Measurements from ENCODE around the gene TMEM17. TPM values are rescaled to one million over a fixed set of nuclear protein-coding genes. Genes with fewer than 3 reads are reported as not detected.
"Not testable (repeated sequence)": the region's sequence is repeated elsewhere in the genome, so short reads cannot be mapped to it uniquely, and the experiment has no call there.

TMEM17 gene
- total RNA-seq, 2 experiments from 2014 or later: not detected

DNA sequence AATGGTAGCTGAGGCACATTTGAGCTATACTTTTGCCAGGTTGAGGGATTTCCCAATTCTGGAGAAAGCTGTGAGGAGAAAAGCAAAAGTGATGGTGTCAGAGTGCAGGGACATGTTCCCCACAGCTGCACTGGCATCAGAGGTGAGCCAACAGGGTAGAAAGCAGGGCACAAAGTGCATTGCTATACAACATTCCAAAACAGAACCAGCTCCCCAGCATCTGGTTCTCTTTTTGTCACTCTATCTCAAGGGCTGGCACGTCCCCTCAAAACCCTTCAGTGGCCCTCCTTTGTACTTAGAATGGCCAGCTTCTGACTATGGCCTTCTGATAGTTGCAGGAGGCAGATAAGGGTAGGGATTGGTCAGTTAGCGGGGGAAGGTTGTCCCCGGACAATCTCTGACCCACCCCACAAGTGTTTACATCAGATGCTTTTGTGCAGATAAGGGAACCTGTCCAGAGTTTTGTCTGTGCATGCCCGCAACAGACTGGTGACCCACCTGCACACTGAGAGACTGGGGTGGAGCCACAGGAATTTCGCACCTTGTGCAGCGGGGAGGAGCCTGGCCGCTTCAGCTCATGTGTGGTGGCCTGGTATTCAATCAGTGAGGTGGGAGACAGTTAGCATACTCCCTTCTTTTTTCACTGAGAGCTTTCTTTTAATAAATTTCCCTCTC is 31.0 kb upstream of the TMEM17 start:
- POLR2A ChIA-PET: no interaction called here
- no TSS peak for BruUV-seq (replicated peaks)

GRCh38 chr2:62535521-62535920 is 29.5 kb upstream of the TMEM17 start:
- H3K9me3 ChIP-seq (ENCODE audit: low read length); H3K4me3 ChIP-seq (ENCODE audit: low read depth, low read length, poor library complexity, severe bottlenecking); BruUV-seq (replicated peaks); DNase-seq (ENCODE audit: low spot score); H3K79me2 ChIP-seq (ENCODE audit: insufficient read depth, low read depth, low read length); H3K36me3 ChIP-seq (ENCODE audit: insufficient read depth, low read length); H2AFZ ChIP-seq (ENCODE audit: low read length); H3K9me2 ChIP-seq (ENCODE audit: insufficient read depth, low read length); H3K27ac ChIP-seq (ENCODE audit: low read depth, low read length, poor library complexity, severe bottlenecking); H4K20me1 ChIP-seq (ENCODE audit: insufficient read depth, low read length); H3K4me2 ChIP-seq (ENCODE audit: low read length); intact Hi-C loops (cut with micrococcal nuclease; ENCODE audit: unreplicated experiment); POLR2A ChIA-PET; H3K4me1 ChIP-seq (ENCODE audit: insufficient read depth, low read length, poor library complexity, severe bottlenecking); CTCF ChIA-PET (ENCODE audit: unreplicated experiment): not testable (repeated sequence)

More for the DNA sequence above, 31.0 kb upstream of the TMEM17 start:
- Histone ChIP-seq H3K4me3 (ENCODE audit: low read depth, low read length, poor library complexity, severe bottlenecking) (no peak overlapping the region), H3K9me2 (ENCODE audit: insufficient read depth, low read length) (no peaks in the 10 kb centered on the region), H3K79me2 (ENCODE audit: insufficient read depth, low read depth, low read length) (no peaks in the 10 kb centered on the region), H4K20me1 (ENCODE audit: insufficient read depth, low read length) (no peaks in the 10 kb centered on the region), H3K36me3 (ENCODE audit: insufficient read depth, low read length) (no peaks in the 10 kb centered on the region), H3K9me3 (ENCODE audit: low read length) (no peaks in the 10 kb centered on the region), H3K4me1 (ENCODE audit: insufficient read depth, low read length, poor library complexity, severe bottlenecking) (no peaks in the 10 kb centered on the region), H3K4me2 (ENCODE audit: low read length) (no peak overlapping the region), H3K27ac (ENCODE audit: low read depth, low read length, poor library complexity, severe bottlenecking) (no peak overlapping the region), H2AFZ (ENCODE audit: low read length) (no peak overlapping the region)
- no peak for TF ChIP-seq CTCF (conservative IDR thresholded peaks at IDR 0.05; ENCODE audit: low read length)
- no peak for TF ChIP-seq EZH2phosphoT487 (IDR thresholded peaks at IDR 0.05; ENCODE audit: borderline replicate concordance, low read depth, low read length)
- DNase-seq (ENCODE audit: low spot score): no peak
- intact Hi-C loops (cut with micrococcal nuclease; ENCODE audit: unreplicated experiment): no loop called here
- CTCF ChIA-PET (ENCODE audit: unreplicated experiment): no interaction called here

DNA sequence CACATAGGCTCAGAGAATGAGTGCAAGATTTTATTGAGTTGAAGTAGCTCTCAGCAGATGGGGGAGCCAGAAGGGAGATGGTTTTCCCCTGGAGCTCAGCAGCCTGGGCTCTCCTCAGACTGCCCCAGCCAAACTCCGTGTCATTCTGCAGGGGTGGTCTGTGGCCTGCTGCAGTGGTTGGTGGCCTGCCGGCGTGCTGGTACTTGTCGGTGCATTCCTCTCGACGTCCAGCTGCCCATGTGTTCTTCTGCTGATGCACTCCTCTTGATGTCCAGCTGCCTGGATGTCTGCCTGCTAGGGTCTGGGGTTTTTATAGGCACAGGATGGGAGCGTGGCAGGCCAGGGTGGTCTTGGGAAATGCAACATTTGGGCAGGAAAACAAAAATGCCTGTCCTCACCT is 25.6 kb upstream of the TMEM17 start:
- Histone ChIP-seq H3K9me3 (ENCODE audit: low read length) (no peaks in the 10 kb centered on the region), H3K9me2 (ENCODE audit: insufficient read depth, low read length) (no peaks in the 10 kb centered on the region), H3K4me3 (ENCODE audit: low read depth, low read length, poor library complexity, severe bottlenecking) (no peak overlapping the region), H3K36me3 (ENCODE audit: insufficient read depth, low read length) (no peaks in the 10 kb centered on the region), H3K27ac (ENCODE audit: low read depth, low read length, poor library complexity, severe bottlenecking) (no peak overlapping the region), H3K79me2 (ENCODE audit: insufficient read depth, low read depth, low read length) (no peaks in the 10 kb centered on the region), H3K4me1 (ENCODE audit: insufficient read depth, low read length, poor library complexity, severe bottlenecking) (no peaks in the 10 kb centered on the region), H4K20me1 (ENCODE audit: insufficient read depth, low read length) (no peaks in the 10 kb centered on the region), H2AFZ (ENCODE audit: low read length) (no peak overlapping the region), H3K4me2 (ENCODE audit: low read length) (no peak overlapping the region)
- POLR2A ChIA-PET: no interaction called here
- TF ChIP-seq CTCF (conservative IDR thresholded peaks at IDR 0.05; ENCODE audit: low read length) (no peak), EZH2phosphoT487 (IDR thresholded peaks at IDR 0.05; ENCODE audit: borderline replicate concordance, low read depth, low read length) (no peak)
- CTCF ChIA-PET (ENCODE audit: unreplicated experiment): no interaction called here
- DNase-seq (ENCODE audit: low spot score): no peak
- intact Hi-C loops (cut with micrococcal nuclease; ENCODE audit: unreplicated experiment): no loop called here
- no TSS peak for BruUV-seq (replicated peaks)
